Right renal cortex interstitium (tissue), 3 donors: Measurements from ENCODE around the gene PTPRG. TPM values are rescaled to one million over a fixed set of nuclear protein-coding genes. Genes with fewer than 3 reads are reported as not detected.

ENCODE experiments used
- DNase-seq, 3 donors: peaks; one replicate each; pipeline ENCODE4 v3.0.0-alpha.2; 2013; ENCODE audit warnings: low read depth in 3 of 3, low spot score in 2 of 3
- polyA plus RNA-seq, 3 donors: library from polyadenylated mRNA; unstranded; fragments of 120-200 nt; gene quantifications; one replicate each; pipeline ENCODE4 v1.2.1, GENCODE V29; 2013; ENCODE audit not compliant: insufficient read length in 3 of 3

Gene PTPRG
- polyA plus RNA-seq, 3 donors: 87.3 to 97.7 (median 93.7) TPM

DNA sequence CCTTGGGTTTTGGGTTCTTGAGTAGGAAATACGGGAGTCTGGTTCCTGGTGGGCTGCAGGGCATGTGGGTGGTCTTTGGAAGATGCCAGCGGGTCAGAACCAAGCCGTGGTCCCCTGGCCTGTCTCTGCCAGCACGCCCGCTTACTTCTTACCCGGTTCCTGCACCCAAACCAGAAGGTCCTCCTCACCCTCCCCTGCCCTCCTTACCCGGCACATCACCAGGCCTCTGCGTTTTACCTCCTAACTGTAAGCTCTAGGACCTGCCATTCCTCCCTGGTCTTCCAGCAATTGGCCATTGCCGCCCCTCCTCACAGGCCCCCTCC, 628.0 kb downstream of the PTPRG start:
- no peak for DNase-seq

DNA sequence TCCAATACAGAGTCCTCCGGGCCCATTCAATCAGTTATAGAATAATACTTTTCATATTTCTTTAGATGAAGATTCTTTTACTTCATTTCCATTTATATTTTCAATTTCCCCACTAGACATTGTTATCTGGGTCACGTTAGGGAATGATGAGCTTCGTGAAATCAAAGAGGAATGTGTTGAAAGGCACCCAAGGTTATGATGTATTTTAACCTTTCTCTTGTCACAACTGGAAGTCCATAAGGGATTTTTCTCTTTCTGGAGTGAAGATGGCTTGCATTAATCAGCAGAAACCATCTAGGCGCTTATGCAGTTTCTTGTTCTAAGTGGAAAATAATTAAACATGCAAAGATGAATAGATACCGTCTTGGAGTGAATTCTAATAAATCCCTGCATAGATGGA, 631.5 kb downstream of the PTPRG start:
- no peak for DNase-seq

DNA sequence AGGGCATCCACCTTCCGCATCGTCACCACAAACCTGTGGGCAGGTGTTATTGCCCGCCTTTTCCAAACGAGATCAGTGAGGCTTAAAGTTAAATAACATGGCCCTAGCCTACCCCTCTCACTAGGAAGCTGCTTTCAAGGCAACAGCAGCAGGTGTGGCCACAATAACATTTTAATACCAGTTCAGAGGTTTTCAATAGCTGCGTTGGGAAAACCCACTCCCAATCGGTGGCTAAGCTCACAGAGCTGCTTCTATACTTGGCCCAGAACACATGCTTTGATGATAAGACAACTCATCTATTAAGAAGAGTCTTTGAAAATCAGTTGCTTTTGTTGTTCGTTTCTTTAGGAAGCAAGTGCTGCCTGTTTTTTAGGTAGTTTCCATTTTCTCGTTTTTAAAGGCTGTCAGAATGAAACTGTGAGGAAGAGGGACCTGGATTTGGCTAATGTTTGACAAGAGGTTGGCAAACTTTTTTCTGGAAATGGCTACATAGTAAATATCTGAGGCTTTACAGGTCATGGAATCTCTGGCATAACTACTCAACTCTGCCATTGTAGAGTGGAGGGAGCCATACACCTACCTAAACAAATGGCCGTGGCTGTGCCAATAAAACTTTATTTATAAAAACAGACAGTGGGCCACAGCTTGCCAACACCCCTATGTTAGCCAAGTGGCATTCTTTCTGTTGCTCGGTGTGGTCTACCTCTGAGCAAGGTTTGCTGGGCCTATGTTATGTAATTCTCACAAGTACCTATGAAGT, 632.4 kb downstream of the PTPRG start:
- DNase-seq: no peak

DNA sequence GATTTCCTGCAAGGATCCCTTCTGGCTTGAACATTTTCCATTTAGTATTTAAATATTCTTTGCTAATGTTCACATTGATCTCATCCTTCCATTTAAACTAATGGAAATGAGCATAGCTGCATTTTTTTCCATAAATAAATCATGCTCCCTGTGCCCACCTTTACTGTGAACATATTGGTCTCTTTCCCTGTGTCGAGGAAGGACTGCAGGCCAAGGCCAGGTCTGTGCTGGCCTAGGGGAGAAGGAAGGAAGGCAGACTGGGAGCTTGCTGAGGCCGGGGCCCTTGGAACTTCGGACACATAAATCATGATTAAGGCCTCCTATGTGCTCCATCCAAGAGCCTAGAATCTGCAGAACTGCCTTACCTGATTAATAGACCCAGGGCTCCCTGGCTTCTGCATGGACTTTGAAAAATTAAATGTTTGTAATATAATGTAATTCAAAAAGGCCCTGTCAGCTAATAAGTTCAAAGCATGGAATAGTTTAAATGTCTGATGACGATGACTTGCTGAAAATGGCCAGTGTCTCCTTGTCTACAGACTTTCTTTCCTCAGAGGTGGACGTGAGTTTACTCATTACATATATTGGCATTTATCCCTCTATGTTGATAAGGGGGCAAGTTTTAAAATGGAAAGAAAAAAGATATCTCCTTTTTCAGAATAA, 636.1 kb downstream of the PTPRG start:
- no peak for DNase-seq

DNA sequence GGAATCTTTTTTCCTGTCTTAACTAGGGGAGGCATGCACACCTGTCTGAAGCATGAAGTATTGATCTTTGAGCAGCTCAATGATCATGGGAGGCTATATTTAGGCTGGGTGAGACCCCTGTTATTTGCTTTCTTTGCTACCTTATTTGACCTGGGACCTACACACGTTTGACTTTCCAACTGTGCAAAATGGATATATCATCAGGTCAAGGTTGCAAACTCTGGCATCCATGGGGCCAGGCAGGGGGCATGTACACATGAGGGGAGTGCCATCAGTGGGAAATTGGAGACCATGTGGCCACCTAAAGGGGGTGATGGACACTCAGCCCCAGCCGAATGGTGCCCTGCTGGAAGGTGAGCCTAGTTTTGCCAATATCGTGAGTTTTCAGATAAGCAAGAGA, 637.8 kb downstream of the PTPRG start:
- DNase-seq: no peak

DNA sequence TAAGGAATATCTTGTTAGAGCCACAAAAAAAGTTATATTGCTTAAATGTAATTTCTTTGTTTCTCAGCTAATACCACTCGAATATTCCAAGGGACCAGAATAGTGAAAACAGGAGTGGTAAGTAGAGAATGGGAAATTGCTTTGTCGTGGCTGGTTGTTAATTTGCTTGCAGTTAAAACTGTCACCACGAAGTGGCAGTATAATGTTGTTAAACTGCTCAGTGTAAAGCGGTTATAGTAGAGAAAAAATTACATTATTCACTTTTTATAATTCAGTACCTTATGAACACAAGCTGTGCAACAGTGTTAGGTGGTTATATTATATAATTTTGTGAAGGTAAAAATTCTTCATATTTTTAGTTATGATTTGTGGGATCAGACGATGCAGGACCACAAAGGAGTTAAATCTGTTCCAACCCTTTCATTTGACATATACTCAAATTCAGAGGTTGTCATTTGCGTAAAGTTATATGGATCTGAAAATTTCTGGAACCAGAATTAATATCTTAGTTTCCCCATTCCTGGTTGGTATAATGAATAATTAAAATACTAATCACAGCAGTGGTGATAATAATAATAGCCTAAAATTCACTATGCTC, 640.2 kb downstream of the PTPRG start:
- no peak for DNase-seq

DNA sequence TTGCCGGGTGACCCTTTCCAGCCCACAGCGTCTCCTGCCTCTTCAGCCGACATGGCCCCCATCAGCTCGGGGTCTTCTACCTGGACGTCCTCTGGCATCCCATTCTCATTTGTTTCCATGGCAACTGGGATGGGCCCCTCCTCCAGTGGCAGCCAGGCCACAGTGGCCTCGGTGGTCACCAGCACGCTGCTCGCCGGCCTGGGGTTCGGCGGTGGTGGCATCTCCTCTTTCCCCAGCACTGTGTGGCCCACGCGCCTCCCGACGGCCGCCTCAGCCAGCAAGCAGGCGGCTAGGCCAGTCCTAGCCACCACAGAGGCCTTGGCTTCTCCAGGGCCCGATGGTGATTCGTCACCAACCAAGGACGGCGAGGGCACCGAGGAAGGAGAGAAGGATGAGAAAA, 641.8 kb downstream of the PTPRG start:
- DNase-seq: no peak

DNA sequence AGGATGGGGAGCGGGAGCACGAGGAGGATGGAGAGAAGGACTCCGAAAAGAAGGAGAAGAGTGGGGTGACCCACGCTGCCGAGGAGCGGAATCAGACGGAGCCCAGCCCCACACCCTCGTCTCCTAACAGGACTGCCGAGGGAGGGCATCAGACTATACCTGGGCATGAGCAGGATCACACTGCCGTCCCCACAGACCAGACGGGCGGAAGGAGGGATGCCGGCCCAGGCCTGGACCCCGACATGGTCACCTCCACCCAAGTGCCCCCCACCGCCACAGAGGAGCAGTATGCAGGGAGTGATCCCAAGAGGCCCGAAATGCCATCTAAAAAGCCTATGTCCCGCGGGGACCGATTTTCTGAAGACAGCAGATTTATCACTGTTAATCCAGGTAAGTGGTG, 642.2 kb downstream of the PTPRG start:
- DNase-seq: no peak

DNA sequence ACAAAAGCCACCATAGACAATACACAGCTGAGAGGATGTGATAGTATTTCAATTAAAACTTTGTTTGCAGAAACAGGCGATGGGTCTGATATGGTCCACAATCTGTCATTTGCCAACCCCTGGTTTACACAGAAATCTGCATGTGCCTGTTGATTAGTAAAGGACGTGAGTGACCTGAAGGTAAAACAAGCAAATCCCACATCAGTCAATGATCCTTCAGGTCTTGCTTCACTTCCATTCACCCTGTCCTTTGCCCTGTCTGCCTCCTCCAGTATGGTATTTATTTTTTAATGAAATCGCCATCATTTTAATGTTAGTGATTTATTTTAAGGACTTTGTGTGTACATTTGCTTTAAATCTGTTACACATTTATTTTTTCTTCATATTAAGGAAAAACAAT, 645.8 kb downstream of the PTPRG start:
- DNase-seq: no peak

DNA sequence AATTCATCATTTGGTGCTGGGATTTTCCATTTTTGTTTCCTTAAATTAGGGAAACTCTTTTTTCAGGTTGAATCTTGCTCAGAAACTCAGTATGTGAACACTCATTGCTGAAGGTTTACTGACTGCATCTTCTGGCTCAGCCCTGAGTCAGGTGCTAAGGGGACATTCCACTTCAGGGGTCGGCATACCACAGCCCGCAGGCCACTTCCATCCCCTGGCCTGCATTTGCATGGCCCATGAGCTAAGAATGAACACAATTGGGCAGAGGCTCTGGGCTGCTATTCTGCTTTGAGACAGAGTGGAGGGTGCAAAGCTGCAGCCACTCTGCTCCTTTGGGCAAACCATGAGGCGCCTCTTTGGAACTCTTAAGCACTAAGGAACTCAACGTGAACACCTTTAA, 647.0 kb downstream of the PTPRG start:
- DNase-seq: no peak

DNA sequence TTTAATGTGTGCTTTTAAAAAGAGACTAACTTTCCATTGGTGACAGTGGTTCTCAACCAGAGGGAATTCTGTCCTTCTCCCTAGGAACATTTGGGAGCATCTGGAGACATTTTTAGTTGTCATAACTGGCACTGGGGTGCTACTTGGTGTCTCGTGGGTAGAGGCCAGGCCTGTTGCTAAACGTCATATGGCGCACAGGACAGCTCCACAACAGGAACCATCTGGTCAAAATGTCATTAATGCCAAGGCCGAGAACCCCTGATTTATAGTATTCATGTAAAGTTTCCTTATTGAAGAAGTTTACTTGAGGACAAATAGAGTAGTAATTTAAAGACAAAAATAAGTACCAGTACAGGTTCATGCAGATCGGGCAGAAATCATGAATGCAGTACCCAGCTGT, 647.7 kb downstream of the PTPRG start:
- DNase-seq: no peak

DNA sequence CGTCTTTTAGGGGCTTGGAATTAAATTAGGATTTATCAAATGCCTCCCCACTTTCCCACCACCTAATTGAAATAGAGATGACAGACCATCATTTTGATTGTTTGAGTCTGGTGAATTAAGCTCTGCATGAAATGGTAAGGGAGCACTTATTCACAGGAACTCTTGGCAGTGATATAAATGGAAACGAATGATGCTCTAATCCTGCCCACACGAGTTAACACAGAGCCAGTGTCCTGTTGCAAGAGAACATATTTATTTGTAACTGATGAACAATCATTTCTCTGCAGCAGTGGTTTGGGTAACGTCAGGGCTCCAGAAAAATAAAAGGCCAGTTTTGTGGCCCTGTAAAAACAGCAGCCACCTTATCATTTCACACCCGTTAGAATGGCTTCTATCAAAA, 648.6 kb downstream of the PTPRG start:
- DNase-seq: no peak

DNA sequence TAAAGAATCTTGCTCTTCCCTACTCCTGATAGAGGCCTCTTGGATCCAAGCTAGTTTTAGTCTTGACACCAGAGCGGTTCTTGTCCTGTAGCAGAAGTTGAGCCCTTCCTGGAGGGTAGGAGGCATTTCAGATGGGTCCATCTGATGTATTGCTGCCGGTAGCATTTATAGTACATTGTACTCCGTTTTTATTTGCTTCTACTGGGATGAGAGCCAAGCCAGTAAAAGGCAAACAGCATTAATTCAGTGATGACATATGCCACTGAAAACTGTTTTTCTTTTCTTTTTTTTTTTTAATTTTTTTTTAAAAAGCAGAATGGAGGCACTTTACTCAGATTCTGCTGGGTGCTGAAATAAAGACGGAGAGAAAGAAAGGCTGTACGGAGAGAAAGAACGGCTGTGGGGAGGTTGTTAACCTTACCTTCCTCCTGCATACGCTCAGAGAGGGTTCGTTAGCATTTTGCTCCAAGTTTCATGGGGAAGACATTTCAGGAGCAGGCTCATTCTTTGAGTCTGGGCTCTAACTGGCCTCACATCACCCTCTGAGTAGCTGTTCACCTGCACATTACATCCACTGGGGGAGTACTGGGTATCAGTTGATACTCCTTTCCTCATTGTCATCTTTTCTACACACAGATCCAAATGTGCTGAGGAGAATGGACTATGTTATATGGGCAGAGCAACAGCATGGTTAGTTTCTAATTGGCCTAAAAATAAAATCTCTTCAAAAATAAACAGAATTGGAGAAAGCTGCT, 650.5 kb downstream of the PTPRG start:
- peak in 1 of 3 donors; percentile 23 for DNase-seq

DNA sequence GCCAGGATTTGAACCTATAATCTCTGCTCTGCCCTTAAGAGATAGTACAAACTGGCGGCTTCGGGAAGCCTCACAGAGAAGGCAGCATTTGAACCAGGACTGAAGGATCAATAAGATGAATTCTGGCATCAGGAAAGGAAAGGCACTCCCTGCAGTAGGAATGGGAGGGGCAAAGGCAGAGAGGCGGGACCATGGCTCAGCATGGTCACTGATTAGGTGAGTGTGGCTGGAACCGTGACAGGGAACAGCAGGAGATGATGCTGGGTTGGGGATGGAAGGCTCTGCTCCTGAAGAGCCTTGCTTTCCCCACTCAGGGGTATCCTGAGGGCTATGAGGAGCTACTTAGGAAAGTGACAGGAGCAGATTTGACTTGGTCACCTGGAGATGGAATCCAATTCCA, 653.5 kb downstream of the PTPRG start:
- no peak for DNase-seq

DNA sequence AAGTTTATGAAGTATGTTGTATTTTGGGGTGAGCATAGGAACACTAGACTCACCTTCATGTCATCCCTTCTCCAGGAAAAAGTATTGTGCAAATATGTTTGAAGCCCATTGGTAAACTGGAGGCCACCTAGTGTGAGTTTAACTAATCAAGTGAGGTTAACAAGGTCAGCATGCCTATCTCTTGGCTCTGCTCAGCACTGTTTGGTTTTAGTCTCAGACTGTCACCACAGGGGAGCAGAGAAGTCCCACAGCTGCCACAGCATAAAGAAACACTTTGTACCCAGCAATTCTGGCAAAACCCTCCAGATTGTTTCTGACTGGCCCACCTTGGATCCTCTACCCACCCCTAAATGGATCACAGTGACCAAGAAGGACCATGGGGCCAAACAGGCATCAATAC, 659.2 kb downstream of the PTPRG start:
- DNase-seq: no peak

DNA sequence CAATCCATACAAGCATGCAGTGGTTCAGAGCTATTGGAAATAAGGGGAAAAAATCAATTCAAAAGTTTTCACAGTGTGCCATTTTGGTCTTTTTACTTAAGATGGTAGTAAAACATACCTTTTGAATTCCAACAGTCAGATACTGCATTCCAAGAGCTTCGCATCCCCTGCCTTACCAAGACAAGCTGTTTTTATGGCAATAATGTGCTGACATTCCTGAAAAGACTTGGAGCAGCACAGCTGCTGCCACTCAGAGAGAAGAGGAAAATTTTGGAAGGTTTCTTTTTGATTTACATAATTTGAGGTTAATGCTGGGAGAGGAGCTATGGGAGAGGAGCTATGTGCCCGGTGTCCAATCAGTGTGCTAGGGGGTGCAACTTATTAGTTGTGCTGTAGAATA, 663.7 kb downstream of the PTPRG start:
- no peak for DNase-seq

DNA sequence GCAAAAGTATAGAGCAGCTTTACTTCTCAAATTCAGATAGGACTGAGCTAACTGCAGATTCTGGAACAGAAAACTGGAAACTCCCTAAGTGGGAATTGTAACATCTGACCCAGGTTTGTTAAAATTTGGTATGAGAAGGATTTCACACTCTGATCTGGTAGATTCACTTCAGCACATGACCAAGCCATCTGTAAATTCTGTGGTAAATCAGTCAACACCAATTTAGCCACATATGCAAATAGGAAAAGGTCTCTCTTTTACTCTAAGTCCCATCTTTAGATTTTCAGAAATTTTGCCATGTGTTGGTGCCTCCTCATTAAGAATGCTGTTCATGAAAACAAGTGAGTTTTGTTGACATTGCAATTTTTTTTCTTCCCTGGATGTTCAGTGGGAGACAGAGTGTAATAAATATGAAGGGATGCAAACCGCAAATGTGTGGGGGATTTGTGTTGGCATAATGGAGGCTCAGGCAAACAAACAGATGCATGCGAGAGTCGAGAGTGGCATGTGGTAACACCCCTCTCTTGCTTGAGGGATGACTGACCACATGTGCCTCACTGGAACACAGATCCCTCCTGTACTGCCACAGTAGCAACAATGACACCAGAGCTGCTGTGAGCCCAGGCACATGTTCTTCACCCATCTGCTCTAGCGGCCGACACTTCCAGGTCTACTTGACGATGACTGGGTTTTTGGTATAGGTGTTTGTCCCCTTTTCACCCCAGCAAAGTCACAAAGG, 665.4 kb downstream of the PTPRG start:
- DNase-seq: no peak

DNA sequence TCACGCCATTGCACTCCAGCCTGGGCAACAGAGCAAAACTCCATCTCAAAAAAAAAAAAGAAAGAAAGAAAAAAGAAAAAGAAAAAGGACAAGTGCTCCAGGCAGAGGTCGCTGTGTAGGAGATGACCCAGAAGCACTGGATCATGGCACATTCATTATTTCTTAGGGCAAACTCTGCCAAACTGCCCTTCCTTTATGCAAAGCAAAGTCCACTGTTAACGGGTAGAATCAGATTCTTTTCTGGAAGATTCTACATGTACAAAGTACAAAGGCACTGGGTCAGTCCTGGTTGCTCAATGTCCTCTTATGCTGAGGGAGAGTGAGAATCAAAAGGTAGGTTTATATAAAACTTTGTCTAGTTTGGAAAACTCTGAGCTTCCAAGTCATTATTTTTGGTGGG, 667.1 kb downstream of the PTPRG start:
- no peak for DNase-seq

DNA sequence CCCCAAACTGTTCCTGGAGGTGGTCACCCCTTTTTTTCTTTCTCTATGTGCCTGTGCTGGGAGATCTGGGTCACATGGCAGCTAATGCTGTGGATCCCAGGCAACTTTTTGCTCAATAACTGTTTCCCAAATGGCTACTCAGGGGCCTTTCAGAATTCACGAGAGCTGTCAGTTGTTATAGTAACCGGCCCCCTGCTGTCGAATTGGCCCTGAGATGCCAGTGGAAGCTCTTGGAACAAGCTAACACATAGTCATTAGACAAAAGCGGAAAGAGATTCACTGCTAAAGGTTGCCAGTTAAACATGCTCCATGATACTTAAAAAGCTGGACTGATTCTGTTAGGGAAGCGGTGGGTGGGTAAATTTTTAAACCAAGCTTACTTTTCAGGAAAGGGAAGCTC, 667.8 kb downstream of the PTPRG start:
- DNase-seq: no peak

DNA sequence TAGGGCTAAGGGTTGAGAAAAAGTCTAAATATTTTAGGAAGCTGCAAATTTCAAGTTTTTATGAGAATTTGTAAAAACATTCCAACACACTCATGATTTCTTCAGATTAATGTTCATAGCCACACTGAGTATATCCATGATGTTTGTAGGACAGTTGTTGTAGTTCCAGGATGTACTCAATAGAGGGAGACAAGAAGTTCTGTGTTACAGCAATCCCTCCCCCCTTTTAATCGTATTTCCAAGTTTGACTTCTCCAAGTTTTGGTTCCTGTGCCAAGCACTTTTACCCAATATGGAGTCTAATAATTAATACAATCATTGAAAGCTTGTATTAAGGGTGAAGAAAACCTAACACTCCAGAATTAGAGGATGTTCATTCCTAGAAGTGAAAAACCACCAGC, 668.5 kb downstream of the PTPRG start:
- DNase-seq: no peak

DNA sequence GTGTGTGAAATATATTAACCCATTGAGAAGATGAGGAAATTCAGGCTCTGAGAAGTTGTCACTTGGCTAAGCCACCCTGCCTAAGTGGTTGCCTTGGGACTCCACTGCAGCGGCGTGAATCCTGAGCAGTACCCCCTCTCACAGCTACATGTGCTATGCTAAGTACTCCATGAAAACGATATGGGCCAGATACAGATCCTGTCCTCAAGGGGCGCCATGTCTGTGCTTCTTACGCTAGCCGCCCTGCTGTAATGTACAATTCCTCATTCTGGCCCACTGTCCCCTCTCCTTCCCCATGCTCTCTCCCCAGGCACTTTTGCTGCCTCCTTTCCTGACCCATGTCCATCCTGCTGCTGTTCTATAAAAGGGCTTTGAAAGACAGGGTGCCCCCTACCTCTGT, 671.7 kb downstream of the PTPRG start:
- DNase-seq: no peak
